ENCODE results near the gene ATP13A5. TPM values are rescaled to one million over a fixed set of nuclear protein-coding genes. Genes with fewer than 3 reads are reported as not detected.

Gene ATP13A5
- total and polyA plus RNA-seq, 2 of the 8 experiments (the other 6 are each of a cell fraction or from before 2014, with no cell fraction given) = not detected

DNA sequence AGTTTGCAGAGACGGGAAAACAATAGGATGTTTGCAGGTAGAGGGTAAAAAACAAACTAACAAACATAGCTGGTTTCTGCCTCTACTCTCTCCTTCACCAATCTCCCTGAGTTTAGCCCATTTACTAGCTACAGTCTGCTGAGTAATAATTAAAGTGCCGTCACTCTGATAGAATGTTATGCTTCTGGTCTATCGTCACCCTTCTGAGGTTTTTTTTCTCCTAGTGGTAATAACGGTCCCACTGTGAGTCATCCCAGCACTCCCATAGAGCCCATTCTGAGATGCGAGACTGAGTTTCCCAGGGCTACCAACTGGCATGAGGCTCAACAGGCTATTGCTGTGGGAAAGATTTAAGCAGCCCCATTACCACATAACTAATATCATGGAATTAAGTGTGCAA, 81.1 kb downstream of the ATP13A5 start:
- WGBS, 2 experiments (ENCODE audit: extremely low coverage in 1 of 2, insufficient coverage in 1 of 2, insufficient read length in 1 of 2, insufficient replicate concordance in 2 of 2, low coverage in 1 of 2, low lambda C conversion rate in 2 of 2, missing lambda C conversion rate in 1 of 2) = 90% methylated on average over 5 of the region's 5 CpGs; no CpG with 5 or more reads in 1 of the 2 experiments
- Histone ChIP-seq H2AFZ (ENCODE audit: low read length) (no peak overlapping the region), H4K5ac (ENCODE audit: insufficient read length, low read depth, low read length) (no peak overlapping the region), H3K4me1 (replicated peaks in 1 of 4; ENCODE audit: control insufficient read depth in 3 of 4, insufficient read depth in 4 of 4, low read length in 3 of 4) (no peaks in the 10 kb centered on the region), H3K9me3 (ENCODE audit: insufficient read depth in 2 of 2, low read depth in 1 of 2, low read length in 1 of 2) (peaks cover 0 to 2% of the 10 kb centered on the region in 2 experiments; a peak in 1 of 4 replicates), H3K18ac (ENCODE audit: extremely low read depth, low read length) (no peak overlapping the region), H3K4me3 (ENCODE audit: extremely low read depth in 1 of 4, insufficient read depth in 2 of 4, low read depth in 3 of 4, low read length in 4 of 4) (no peak overlapping the region), H2BK20ac (ENCODE audit: low read length) (no peak overlapping the region), H3K4ac (replicated peaks; ENCODE audit: insufficient read length, low read depth, low read length) (no peak overlapping the region), H2BK120ac (replicated peaks; ENCODE audit: low read depth, low read length) (no peak overlapping the region), H2BK15ac (ENCODE audit: low read length) (no peak overlapping the region), H3K27me3 (replicated peaks in 1 of 4; ENCODE audit: control insufficient read depth in 3 of 4, extremely low read depth in 1 of 4, insufficient read depth in 3 of 4, low read length in 3 of 4) (no peaks in the 10 kb centered on the region), H3K27ac (ENCODE audit: low read depth, low read length) (no peak overlapping the region), H2BK5ac (ENCODE audit: low read depth, low read length) (no peak overlapping the region), H4K20me1 (replicated peaks in 1 of 2; ENCODE audit: control insufficient read depth in 1 of 2, insufficient read depth in 2 of 2, low read length in 2 of 2) (no peaks in the 10 kb centered on the region), H3K79me2 (ENCODE audit: control insufficient read depth in 1 of 2, insufficient read depth in 2 of 2, low read length in 2 of 2) (no peaks in the 10 kb centered on the region), H3K14ac (ENCODE audit: insufficient read length) (no peak overlapping the region), H4K8ac (ENCODE audit: extremely low read depth, insufficient read depth, low read length) (no peak overlapping the region), H3K23me2 (ENCODE audit: low read depth, low read length) (no peaks in the 10 kb centered on the region), H2BK12ac (ENCODE audit: low read depth, low read length) (no peak overlapping the region), H3K9ac (replicated peaks in 1 of 4; ENCODE audit: extremely low read depth in 1 of 4, low read depth in 3 of 4, low read length in 3 of 4) (no peak overlapping the region), H4K91ac (replicated peaks; ENCODE audit: insufficient read length, low read length) (no peak overlapping the region), H2AK5ac (ENCODE audit: low read depth, low read length) (no peak overlapping the region), H3K4me2 (ENCODE audit: insufficient read depth in 1 of 2, low read depth in 2 of 2, low read length in 2 of 2) (no peak overlapping the region), H3K79me1 (ENCODE audit: low read depth, low read length) (no peaks in the 10 kb centered on the region), H3K23ac (ENCODE audit: insufficient read length) (no peak overlapping the region), H3K36me3 (ENCODE audit: control insufficient read depth in 2 of 4, insufficient read depth in 4 of 4, low read length in 3 of 4) (no peaks in the 10 kb centered on the region), H3K56ac (replicated peaks; ENCODE audit: insufficient read length, low read depth, low read length) (no peak overlapping the region)
- POLR2A ChIA-PET (ENCODE audit: partially characterized antibody) = no interaction called here
- CTCF ChIA-PET (ENCODE audit: partially characterized antibody) = interaction anchor here (1.3 to 1.5 kb wide), 2 partner anchors 23 to 71 kb away, joined by 4 to 6 read pairs; no protein-coding TSS in a partner anchor
- DNase-seq (ENCODE audit: low read depth in 1 of 2, low spot score in 2 of 2) (no peak), FAIRE-seq (no peak)
